HL-60 (cell line): ENCODE data around the gene PTGS1.

Experiments
- DNase-seq, 2 experiments: peaks; one replicate each; pipeline ENCODE4 v3.0.0-alpha.2; 2010 to 2020; ENCODE audit warnings: low read depth in 1 of 2, low spot score in 1 of 2
- H3K27ac ChIP-seq: fragments of 250-450 bp; sonication (Bioruptor Pico); replicated peaks from 2 replicates; pipeline ENCODE4 v1.5.1; 2020; ENCODE audit warnings: mild to moderate bottlenecking, moderate library complexity
- H3K27me3 ChIP-seq: fragments of 250-450 bp; sonication (Bioruptor Pico); 2 replicates; pipeline ENCODE4 v1.5.1; 2021; ENCODE audit warnings: mild to moderate bottlenecking, moderate library complexity; ENCODE audit not compliant: insufficient read depth, poor library complexity, severe bottlenecking
- H3K4me3 ChIP-seq: replicated peaks from 2 replicates; pipeline ENCODE4 v1.5.1; 2011; ENCODE audit warnings: mild to moderate bottlenecking, control low read depth, low read length; ENCODE audit not compliant: insufficient read depth
- GABPA ChIP-seq: IDR thresholded peaks from 2 replicates; pipeline ENCODE4 v1.6.1; 2012; ENCODE audit warnings: low read depth
- POLR2AphosphoS5 ChIP-seq: IDR thresholded peaks from 2 replicates; pipeline ENCODE4 v1.6.1; 2012; ENCODE audit warnings: low read depth
- SPI1 ChIP-seq: IDR thresholded peaks from 2 replicates; pipeline ENCODE4 v1.6.1; 2012; ENCODE audit warnings: low read depth, mild to moderate bottlenecking, borderline replicate concordance
- TF ChIP-seq, protein P1 (sequence below): IDR thresholded peaks from one replicate; pipeline ENCODE4 v1.5.1; 2011; ENCODE audit warnings: low read length, control low read depth, inconsistent platforms; ENCODE audit not compliant: insufficient read depth
- TF ChIP-seq, protein P2 (sequence below): IDR thresholded peaks from 2 replicates; pipeline ENCODE4 v1.6.1; 2012; ENCODE audit warnings: low read depth; ENCODE audit not compliant: insufficient replicate concordance

PTGS1 gene

DNA sequence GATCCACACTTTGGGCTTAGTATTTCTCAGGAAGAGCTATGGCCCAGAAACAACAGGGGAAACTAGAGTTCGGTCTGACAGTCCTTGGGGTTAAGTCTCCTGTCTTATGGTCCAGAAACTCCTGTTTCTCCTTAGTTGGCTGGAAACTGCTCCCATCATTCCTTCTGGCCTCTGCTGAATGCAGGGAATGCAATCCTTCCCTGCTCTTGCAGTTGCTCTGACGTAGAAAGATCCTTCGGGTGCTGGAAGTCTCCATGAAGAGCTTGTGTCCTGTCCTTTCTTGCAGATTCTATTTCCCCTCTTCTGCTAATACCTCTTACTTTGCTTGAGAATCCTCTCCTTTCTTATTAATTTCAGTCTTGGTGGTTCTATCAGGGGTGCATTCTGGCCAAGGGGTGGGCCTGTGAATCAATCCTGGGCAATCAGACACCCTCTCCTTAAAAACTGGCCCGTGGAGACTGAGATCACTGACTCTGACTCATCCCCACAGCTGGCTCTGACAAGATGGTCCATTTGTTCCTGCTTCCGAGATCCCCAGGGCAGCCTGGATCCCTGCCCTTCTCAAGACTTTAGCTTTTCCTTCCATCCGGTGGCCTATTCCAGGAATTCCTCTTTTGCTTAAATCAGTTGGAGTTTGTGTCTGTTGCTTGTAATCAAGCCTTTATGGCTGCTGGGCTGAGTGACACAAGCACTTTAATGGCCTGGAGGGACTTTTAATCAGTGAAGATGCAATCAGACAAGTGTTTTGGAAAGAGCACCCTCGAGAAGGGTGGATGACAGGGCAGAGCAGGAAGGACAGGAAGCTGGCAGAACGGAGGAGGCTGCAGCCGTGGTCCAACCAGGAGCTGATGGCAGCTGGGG, 23.7 kb downstream of the PTGS1 start:
- TF ChIP-seq POLR2AphosphoS5 (no peak), GABPA (no peak), SPI1 (no peak)
- TF ChIP-seq, protein P1, sequence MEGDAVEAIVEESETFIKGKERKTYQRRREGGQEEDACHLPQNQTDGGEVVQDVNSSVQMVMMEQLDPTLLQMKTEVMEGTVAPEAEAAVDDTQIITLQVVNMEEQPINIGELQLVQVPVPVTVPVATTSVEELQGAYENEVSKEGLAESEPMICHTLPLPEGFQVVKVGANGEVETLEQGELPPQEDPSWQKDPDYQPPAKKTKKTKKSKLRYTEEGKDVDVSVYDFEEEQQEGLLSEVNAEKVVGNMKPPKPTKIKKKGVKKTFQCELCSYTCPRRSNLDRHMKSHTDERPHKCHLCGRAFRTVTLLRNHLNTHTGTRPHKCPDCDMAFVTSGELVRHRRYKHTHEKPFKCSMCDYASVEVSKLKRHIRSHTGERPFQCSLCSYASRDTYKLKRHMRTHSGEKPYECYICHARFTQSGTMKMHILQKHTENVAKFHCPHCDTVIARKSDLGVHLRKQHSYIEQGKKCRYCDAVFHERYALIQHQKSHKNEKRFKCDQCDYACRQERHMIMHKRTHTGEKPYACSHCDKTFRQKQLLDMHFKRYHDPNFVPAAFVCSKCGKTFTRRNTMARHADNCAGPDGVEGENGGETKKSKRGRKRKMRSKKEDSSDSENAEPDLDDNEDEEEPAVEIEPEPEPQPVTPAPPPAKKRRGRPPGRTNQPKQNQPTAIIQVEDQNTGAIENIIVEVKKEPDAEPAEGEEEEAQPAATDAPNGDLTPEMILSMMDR: no peak
- TF ChIP-seq, protein P2, sequence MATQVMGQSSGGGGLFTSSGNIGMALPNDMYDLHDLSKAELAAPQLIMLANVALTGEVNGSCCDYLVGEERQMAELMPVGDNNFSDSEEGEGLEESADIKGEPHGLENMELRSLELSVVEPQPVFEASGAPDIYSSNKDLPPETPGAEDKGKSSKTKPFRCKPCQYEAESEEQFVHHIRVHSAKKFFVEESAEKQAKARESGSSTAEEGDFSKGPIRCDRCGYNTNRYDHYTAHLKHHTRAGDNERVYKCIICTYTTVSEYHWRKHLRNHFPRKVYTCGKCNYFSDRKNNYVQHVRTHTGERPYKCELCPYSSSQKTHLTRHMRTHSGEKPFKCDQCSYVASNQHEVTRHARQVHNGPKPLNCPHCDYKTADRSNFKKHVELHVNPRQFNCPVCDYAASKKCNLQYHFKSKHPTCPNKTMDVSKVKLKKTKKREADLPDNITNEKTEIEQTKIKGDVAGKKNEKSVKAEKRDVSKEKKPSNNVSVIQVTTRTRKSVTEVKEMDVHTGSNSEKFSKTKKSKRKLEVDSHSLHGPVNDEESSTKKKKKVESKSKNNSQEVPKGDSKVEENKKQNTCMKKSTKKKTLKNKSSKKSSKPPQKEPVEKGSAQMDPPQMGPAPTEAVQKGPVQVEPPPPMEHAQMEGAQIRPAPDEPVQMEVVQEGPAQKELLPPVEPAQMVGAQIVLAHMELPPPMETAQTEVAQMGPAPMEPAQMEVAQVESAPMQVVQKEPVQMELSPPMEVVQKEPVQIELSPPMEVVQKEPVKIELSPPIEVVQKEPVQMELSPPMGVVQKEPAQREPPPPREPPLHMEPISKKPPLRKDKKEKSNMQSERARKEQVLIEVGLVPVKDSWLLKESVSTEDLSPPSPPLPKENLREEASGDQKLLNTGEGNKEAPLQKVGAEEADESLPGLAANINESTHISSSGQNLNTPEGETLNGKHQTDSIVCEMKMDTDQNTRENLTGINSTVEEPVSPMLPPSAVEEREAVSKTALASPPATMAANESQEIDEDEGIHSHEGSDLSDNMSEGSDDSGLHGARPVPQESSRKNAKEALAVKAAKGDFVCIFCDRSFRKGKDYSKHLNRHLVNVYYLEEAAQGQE: no peak
- Histone ChIP-seq H3K4me3 (no peak overlapping the region), H3K27me3 (no peaks in the 10 kb centered on the region), H3K27ac (no peak overlapping the region)
- DNase-seq: no peak

- H3K27me3 ChIP-seq: no peaks in the 10 kb centered on the region
- TF ChIP-seq GABPA: no peak
- DNase-seq: no peak
- H3K27ac ChIP-seq: no peak overlapping the region
- H3K4me3 ChIP-seq: no peak overlapping the region
Observed at GRCh38 chr9:122396614-122397148, 25.9 kb downstream of the PTGS1 start.

DNA sequence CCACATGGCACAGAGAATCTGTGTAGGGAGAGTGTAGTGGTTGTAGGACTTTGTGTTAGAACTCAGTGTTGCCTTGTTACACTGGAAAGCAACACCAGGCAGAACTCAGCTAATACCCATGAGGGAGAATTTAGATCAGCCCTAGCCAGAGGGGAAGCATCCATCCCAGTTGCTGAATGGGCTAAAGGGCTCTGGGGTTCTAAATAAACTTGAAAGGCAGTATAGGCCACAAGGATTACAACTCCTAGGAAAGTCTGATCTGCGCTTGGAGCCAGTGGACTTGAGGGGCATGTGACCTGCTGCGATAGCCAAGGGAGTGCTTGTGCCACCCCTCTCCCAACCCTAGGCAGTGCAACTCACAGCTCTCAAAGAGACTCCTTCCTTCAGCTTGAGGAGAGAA, 26.9 kb downstream of the PTGS1 start:
- DNase-seq: no peak
- TF ChIP-seq, protein P1: no peak
- TF ChIP-seq SPI1 (no peak), POLR2AphosphoS5 (no peak)
- TF ChIP-seq, protein P2: no peak
- Histone ChIP-seq H3K4me3 (no peak overlapping the region), H3K27me3 (no peaks in the 10 kb centered on the region), H3K27ac (no peak overlapping the region)

DNA sequence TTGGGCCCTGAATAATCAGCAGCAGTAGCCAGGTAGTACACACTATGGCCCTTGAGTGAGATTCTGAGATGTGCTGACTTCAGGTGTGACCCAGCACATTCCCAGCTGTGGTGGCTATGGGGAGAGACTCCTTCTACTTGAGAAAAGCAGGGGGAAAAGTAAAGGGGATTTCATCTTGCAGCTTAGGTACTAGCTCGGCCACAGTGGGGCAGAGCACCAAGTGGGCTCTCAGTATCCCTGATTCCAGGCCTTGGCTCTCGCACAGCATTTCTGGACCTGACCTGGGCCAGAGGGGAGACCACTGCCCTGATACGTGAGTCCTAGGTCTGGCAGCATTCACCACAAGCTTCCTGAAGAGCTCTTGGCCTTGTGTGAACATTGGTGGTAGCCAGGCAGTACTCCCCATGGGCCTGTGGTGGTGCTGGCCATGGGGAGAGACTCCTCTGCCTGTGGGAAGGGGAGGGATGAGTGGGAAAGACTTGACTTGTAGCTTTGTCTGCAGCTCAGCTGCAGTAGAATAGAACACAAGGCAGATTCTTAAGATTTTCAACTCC, 27.6 kb downstream of the PTGS1 start:
- no peaks in the 10 kb centered on the region for H3K27me3 ChIP-seq
- TF ChIP-seq, protein P1: no peak
- TF ChIP-seq POLR2AphosphoS5 (no peak), GABPA (no peak), SPI1 (no peak)
- TF ChIP-seq, protein P2: no peak
- DNase-seq: no peak
- H3K4me3 ChIP-seq: no peak overlapping the region
- no peak overlapping the region for H3K27ac ChIP-seq
